Hepatocyte (in vitro differentiated cells): ENCODE data around the gene CPLX1.

ENCODE experiments used
- CTCF ChIP-seq: fragments of 200-600 bp; sonication (generic); IDR thresholded peaks from 2 replicates; pipeline ENCODE4 v1.5.1; 2016; ENCODE audit warnings: antibody characterized with exemption, mild to moderate bottlenecking; ENCODE audit not compliant: poor library complexity
- EZH2 ChIP-seq: fragments of 200-600 bp; sonication (generic); IDR thresholded peaks from 2 replicates; pipeline ENCODE4 v1.6.1; 2016; ENCODE audit warnings: antibody characterized with exemption, mild to moderate bottlenecking, borderline replicate concordance

DNA sequence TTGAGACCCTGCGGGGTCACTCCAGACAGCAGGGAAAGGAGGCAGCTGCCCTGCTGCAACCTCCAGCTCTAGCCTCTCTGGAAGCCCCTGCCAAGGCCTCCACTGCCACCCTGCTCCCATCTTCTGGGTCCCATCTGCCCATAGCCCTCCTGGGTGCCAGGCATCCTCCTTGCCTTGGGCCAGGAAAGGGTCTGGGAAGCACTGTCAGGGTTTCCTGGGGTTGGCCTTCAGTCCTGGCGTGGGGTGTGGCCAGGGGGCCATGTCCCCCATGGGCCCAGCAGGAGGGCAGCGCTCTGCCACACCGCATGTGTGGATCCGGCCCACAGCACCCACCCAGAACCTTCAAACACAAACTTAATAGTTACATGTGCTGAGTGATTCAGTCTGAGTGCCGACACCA is 3.4 kb upstream of the CPLX1 start:
- TF ChIP-seq EZH2 = no peak
- TF ChIP-seq CTCF = no peak
